SK-N-SH (cell line): ENCODE measurements around the gene ADAMTS20. TPM values are rescaled to one million over a fixed set of nuclear protein-coding genes. Genes with fewer than 3 reads are reported as not detected.

Source experiments
- CTCF ChIA-PET: fragments of 300-600, 350-600 bp; formaldehyde crosslinking; extraction: SDS; loops from one replicate; lab custom pipeline; 2021; lab: Yijun Ruan, JAX
- POLR2A ChIA-PET: fragments of 350-600 bp; sonication (Branson Sonifier 250); formaldehyde crosslinking; extraction: SDS; loops from one replicate; lab custom pipeline; 2020; ENCODE audit warnings: antibody characterized with exemption, inconsistent platforms; lab: Yijun Ruan, JAX
- DNase-seq: peaks from one replicate; pipeline ENCODE4 v3.0.0; 2012
- H2AFZ ChIP-seq: fragments of 200-600 bp; sonication (generic); 2 replicates; pipeline ENCODE4 v1.8.1; 2016; ENCODE audit warnings: antibody characterized with exemption, mild to moderate bottlenecking, low read depth
- H3F3A ChIP-seq: fragments of 200-600 bp; sonication (generic); replicated peaks from 2 replicates; pipeline ENCODE3; 2016; ENCODE audit warnings: antibody characterized with exemption, mild to moderate bottlenecking; ENCODE audit not compliant: insufficient read depth
- H3K27ac ChIP-seq, 2 experiments: fragments of 200-500 bp in 1 of 2; fragments of 200-600 bp in 1 of 2; sonication (Bioruptor generic) in 1 of 2; sonication (generic), shearing (Covaris generic) in 1 of 2; 2 replicates each; pipeline versions ENCODE4 v1.5.1 to v1.6.1; 2014 to 2016; ENCODE audit warnings: low read depth in 2 of 2, inconsistent platforms in 1 of 2, low read length in 1 of 2, mild to moderate bottlenecking in 1 of 2, mixed read lengths in 1 of 2
- H3K27me3 ChIP-seq: fragments of 200-600 bp; sonication (generic), shearing (Covaris generic); 2 replicates; pipeline ENCODE4 v1.6.1; 2016; ENCODE audit warnings: mixed run types; ENCODE audit not compliant: insufficient read depth
- H3K36me3 ChIP-seq, 2 experiments: fragments of 200-500 bp in 1 of 2; fragments of 200-600 bp in 1 of 2; sonication (Bioruptor generic) in 1 of 2; sonication (generic) in 1 of 2; replicated peaks in 1 of 2; 2 replicates each; pipeline versions ENCODE3 to v1.5.1; 2014 to 2016; ENCODE audit warnings: low read length in 1 of 2, mild to moderate bottlenecking in 1 of 2; ENCODE audit not compliant: insufficient read depth in 2 of 2, control insufficient read depth in 1 of 2
- H3K4me1 ChIP-seq, 2 experiments: fragments of 200-500 bp in 1 of 2; fragments of 200-600 bp in 1 of 2; sonication (Bioruptor generic) in 1 of 2; sonication (generic), shearing (Covaris generic) in 1 of 2; 2 replicates each; pipeline versions ENCODE4 v1.5.1 to v1.6.1; 2014 to 2016; ENCODE audit warnings: low read depth in 1 of 2, low read length in 1 of 2, mixed run types in 1 of 2; ENCODE audit not compliant: insufficient read depth in 2 of 2, control insufficient read depth in 1 of 2
- H3K4me2 ChIP-seq: fragments of 200-600 bp; sonication (generic), shearing (Covaris generic); 2 replicates; pipeline ENCODE4 v1.6.1; 2017; ENCODE audit warnings: mixed run types
- H3K4me3 ChIP-seq, 2 experiments: fragments of 200-500 bp in 1 of 2; fragments of 200-600 bp in 1 of 2; sonication (Bioruptor generic) in 1 of 2; sonication (generic), shearing (Covaris generic) in 1 of 2; 2 replicates each; pipeline versions ENCODE4 v1.5.1 to v1.8.1; 2014 to 2016; ENCODE audit warnings: low read depth in 2 of 2, inconsistent platforms in 1 of 2, low read length in 1 of 2, mild to moderate bottlenecking in 1 of 2, mixed read lengths in 1 of 2, moderate library complexity in 1 of 2
- H3K79me2 ChIP-seq: fragments of 200-600 bp; sonication (generic); 2 replicates; pipeline ENCODE4 v1.8.1; 2017; ENCODE audit warnings: mild to moderate bottlenecking; ENCODE audit not compliant: insufficient read depth
- H3K9ac ChIP-seq: fragments of 200-600 bp; sonication (generic); 2 replicates; pipeline ENCODE4 v1.6.1; 2017; ENCODE audit warnings: mixed run types
- H3K9me2 ChIP-seq: fragments of 200-600 bp; sonication (generic); 2 replicates; pipeline ENCODE4 v1.6.1; 2017; ENCODE audit warnings: mixed run types
- H3K9me3 ChIP-seq: fragments of 200-600 bp; sonication (generic); 2 replicates; pipeline ENCODE4 v1.6.1; 2017; ENCODE audit warnings: mixed run types, mild to moderate bottlenecking, moderate library complexity
- H4K20me1 ChIP-seq: fragments of 200-600 bp; sonication (generic); 2 replicates; pipeline ENCODE4 v1.6.1; 2017; ENCODE audit warnings: mild to moderate bottlenecking, mixed run types; ENCODE audit not compliant: insufficient read depth
- CTCF ChIP-seq: fragments of 200-600 bp; sonication (generic); IDR thresholded peaks from 2 replicates; pipeline ENCODE4 v1.6.1; 2017; ENCODE audit warnings: antibody characterized with exemption, mild to moderate bottlenecking, moderate library complexity
- FOXJ3 ChIP-seq: sonication (generic); formaldehyde crosslinking; IDR thresholded peaks from 2 replicates; pipeline ENCODE4 v1.5.1; 2020; ENCODE audit warnings: mild to moderate bottlenecking, missing genetic modification reagents
- FOXM1 ChIP-seq: IDR thresholded peaks from 2 replicates; pipeline ENCODE4 v1.4.0; 2012; ENCODE audit warnings: low read depth, mild to moderate bottlenecking
- GABPA ChIP-seq: IDR thresholded peaks from 2 replicates; pipeline ENCODE4 v1.4.0; 2012; ENCODE audit warnings: low read depth, mild to moderate bottlenecking
- IRF3 ChIP-seq: fragments of 150-350 bp; IDR thresholded peaks from 2 replicates; pipeline ENCODE4 v1.6.1; 2016; ENCODE audit warnings: mild to moderate bottlenecking, low read depth, low read length
- POLR2AphosphoS5 ChIP-seq: IDR thresholded peaks from 2 replicates; pipeline ENCODE4 v1.6.1; 2012; ENCODE audit warnings: low read depth, low read length
- RAD21 ChIP-seq: IDR thresholded peaks from 2 replicates; pipeline ENCODE4 v1.6.1; 2012; ENCODE audit warnings: mild to moderate bottlenecking, low read length
- REST ChIP-seq: IDR thresholded peaks from 2 replicates; pipeline ENCODE4 v1.6.1; 2012; ENCODE audit warnings: mild to moderate bottlenecking, low read depth, low read length, moderate library complexity
- SIN3A ChIP-seq: IDR thresholded peaks from 2 replicates; pipeline ENCODE4 v1.6.1; 2012; ENCODE audit warnings: low read depth, mild to moderate bottlenecking, low read length, moderate library complexity, borderline replicate concordance
- TEAD4 ChIP-seq: IDR thresholded peaks from 2 replicates; pipeline ENCODE4 v1.4.0; 2012; ENCODE audit warnings: mild to moderate bottlenecking, borderline replicate concordance; ENCODE audit not compliant: insufficient read depth
- USF2 ChIP-seq: fragments of 150-350 bp; IDR thresholded peaks from 2 replicates; pipeline ENCODE4 v1.6.1; 2017; ENCODE audit warnings: antibody characterized with exemption, low read length, low read depth, borderline replicate concordance
- WGBS: methylation state at CpG from one replicate; pipeline ENCODE4 v1.1.6; 2017; ENCODE audit warnings: low lambda C conversion rate; 5-methylcytosine and 5-hydroxymethylcytosine counted together
- polyA plus RNA-seq, 3 experiments: library from polyadenylated mRNA; depleted of rRNA; stranded (reverse); fragments of >200 nt; gene quantifications; 2 replicates each; pipeline ENCODE4 v1.2.3, GENCODE V29; 2012

The ADAMTS20 gene
- polyA plus RNA-seq, 1 of the 3 experiments (the other 2 are of a cell fraction), result not detected

- CTCF ChIA-PET, result no interaction called here
- no peak for TF ChIP-seq GABPA
Observed at GRCh38 chr12:43480591-43480990, 71.4 kb downstream of the ADAMTS20 start.

GRCh38 chr12:43462741-43463140 is 89.3 kb downstream of the ADAMTS20 start:
- no peaks in the 10 kb centered on the region for H3K4me1 ChIP-seq
- H3K4me3 ChIP-seq, result no peak overlapping the region
- POLR2A ChIA-PET, result no interaction called here
- no peaks in the 10 kb centered on the region for H3K27me3 ChIP-seq
- H3K27ac ChIP-seq, result no peak overlapping the region
- DNase-seq, result no peak
- no peaks in the 10 kb centered on the region for H3F3A ChIP-seq
- CTCF ChIA-PET, result interaction anchor here (1.5 to 3.2 kb wide), 2 partner anchors 17 to 19 kb away, joined by 6 to 11 read pairs; no protein-coding TSS in a partner anchor
- no peaks in the 10 kb centered on the region for H3K79me2 ChIP-seq
- H3K9ac ChIP-seq, result no peak overlapping the region
- WGBS, result 28% methylated on average over 3 of the region's 3 CpGs
- H3K9me2 ChIP-seq, result no peaks in the 10 kb centered on the region
- no peaks in the 10 kb centered on the region for H3K36me3 ChIP-seq
- H2AFZ ChIP-seq, result no peak overlapping the region
- TF ChIP-seq USF2 (no peak), IRF3 (no peak), RAD21 (no peak), FOXJ3 (CRISPR knock-in tag) (no peak), CTCF (no peak), FOXM1 (no peak), SIN3A (no peak), TEAD4 (no peak), REST (no peak), POLR2AphosphoS5 (no peak)
- TF ChIP-seq, all 33 proteins: peak for 0
- no peaks in the 10 kb centered on the region for H4K20me1 ChIP-seq
- no peak overlapping the region for H3K4me2 ChIP-seq
- H3K9me3 ChIP-seq, result no peaks in the 10 kb centered on the region

More at GRCh38 chr12:43480591-43480990, 71.4 kb downstream of the ADAMTS20 start:
- Histone ChIP-seq H3K4me1 (peaks cover 0 to 3% of the 10 kb centered on the region in 2 experiments; a peak in 1 of 4 replicates), H3K79me2 (no peaks in the 10 kb centered on the region), H3K27me3 (no peaks in the 10 kb centered on the region), H4K20me1 (no peaks in the 10 kb centered on the region), H3K9me2 (no peaks in the 10 kb centered on the region), H3K4me3 (no peak overlapping the region), H3K36me3 (no peaks in the 10 kb centered on the region), H3F3A (no peaks in the 10 kb centered on the region), H3K9me3 (0 out of 2 replicates have a peak, but pooled peaks cover under 1% of the 10 kb centered on the region), H3K4me2 (no peak overlapping the region), H3K27ac (no peak overlapping the region), H3K9ac (no peak overlapping the region), H2AFZ (no peak overlapping the region)
- DNase-seq, result no peak
- POLR2A ChIA-PET, result no interaction called here
- WGBS, result 27% methylated on average over 3 of the region's 3 CpGs
